GM19468 (cell line): Measurements from ENCODE around the gene NPIPA5.
"Not testable (repeated sequence)": the region's sequence is repeated elsewhere in the genome, so short reads cannot be mapped to it uniquely, and the experiment has no call there.

Experiments
- ATAC-seq: cut with Tn5 transposase; IDR thresholded peaks from one replicate; pipeline ENCODE4 v1.9.1; 2021; ENCODE audit warnings: mild to moderate bottlenecking, moderate library complexity, moderate number of reproducible peaks; ENCODE audit not compliant: unreplicated experiment; ENCODE audit errors: extremely low read depth

Gene NPIPA5

DNA sequence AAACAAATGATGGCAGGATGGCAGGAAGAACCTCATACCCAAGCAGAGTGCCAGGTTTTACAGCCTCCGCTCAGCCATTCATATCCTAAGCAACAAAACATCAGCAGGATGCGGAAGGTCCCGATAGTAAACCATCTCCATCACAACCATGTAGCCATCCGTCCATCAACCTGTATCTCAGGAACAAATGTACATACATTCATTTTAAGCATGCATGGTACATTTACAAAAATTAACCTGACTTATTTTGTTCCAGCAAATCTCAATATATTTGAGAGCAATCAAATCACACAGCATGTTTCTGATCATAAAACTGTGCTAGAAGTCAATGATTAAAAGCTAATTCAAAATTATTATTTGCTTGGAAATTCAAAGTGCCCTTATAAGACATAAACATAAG is at the start of gene NPIPA5:
Gene NPIPA5 (minus strand): TSS at position 101 of the 400 bp plus-strand sequence. CDS start 0 bp downstream, at position 101.
- ATAC-seq, result not testable (repeated sequence)

DNA sequence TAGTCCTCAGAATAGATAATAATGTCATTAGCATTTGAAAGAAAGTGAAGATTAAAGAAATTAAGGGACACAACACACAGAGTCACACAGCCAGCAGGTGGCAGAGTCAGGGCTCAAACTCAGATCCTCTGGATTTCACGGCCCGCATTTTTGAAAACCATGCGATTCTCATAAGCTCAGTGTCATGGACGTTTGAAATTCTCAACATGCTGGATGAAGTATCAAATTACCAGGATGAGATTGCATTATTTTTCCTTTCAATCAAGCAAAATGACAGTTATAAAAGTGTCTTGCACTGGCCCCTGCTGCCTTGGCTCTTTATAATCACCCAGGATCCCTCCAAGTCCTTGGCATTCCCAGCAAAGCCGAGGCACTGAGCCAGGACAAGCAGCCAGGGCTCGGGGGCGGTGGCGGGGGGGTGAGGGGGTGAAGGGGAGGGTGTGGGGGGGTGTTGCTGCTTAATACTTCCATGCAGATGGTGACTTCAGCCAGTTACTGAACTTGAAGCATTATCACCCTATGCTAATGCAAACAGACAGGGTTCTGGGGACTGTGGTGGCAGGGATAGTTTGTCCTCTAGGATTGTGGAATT is 49.6 kb upstream of the NPIPA5 start:
- no peak for ATAC-seq

DNA sequence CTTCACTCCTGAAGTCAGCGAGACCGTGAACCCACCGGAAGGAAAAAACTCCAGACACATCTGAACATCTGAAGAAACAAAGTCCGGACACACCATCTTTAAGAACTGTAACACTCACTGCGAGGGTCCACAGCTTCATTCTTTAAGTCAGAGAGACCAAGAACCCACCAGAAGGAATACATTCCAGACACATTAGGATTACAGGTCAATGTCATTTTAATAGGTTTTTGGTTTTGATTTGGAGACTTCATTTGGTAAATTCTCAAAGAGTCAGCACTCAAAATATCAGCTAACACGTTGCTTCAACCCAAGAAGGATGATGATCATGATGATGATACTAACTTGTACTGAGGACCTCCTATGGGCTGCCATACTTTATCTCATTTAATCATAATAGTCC is 48.7 kb upstream of the NPIPA5 start:
- no peak for ATAC-seq

DNA sequence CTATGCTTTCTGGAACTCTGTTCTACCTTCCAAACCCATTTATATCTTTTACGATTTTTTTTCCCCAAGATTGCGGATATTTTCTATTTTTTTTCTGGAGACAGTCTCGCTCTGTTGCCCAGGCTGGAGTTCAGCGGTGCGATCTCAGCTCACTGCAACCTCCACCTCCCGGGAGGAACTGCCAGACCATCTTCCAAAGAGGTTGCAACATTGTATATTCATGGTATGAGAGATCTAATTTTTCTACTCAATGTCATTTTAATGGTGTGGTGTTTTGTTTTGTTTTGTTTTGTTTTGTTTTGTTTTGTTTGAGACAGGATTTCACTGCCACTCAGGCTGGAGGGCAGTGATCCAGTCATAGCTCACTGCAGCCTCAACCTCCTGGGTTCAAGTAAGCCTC is 47.8 kb upstream of the NPIPA5 start:
- no peak for ATAC-seq

DNA sequence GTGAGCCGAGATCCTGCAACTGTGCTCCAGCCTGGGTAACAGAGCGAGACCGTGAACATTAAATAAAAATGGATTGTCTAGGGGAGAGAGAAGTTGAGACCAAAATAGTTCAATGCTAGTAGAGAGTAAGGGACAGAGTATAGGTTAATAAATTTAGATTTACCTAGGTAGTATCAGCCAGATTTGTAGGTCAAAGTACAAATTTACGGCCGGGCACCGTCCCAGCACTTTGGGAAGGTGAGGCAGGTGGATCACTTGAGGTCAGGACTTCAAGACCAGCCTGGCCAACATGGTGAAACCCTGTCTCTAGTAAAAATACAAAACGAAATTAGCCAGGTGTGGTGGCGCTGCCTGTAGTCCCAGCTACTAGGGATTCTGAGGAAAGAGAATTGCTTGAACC is 44.1 kb upstream of the NPIPA5 start:
- no peak for ATAC-seq

DNA sequence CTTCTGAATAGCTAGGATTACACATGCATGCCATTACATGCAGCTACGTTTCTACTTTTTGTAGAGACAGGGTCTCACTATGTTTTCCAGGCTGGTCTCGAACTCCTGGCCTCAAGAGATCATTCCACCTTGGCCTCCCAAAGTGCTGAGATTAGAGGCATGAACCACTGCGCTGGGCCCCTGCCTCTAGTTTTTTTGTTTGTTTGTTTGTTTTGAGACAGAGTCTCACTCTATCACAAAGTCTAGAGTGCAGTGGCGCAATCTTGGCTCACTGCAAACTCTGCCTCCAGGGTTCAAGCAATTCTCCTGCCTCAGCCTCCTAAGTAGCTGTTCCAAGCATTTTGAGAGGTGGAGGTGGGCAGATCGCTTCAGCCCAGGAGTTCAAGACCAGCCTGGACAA is 43.6 kb upstream of the NPIPA5 start:
- ATAC-seq, result not testable (repeated sequence)

DNA sequence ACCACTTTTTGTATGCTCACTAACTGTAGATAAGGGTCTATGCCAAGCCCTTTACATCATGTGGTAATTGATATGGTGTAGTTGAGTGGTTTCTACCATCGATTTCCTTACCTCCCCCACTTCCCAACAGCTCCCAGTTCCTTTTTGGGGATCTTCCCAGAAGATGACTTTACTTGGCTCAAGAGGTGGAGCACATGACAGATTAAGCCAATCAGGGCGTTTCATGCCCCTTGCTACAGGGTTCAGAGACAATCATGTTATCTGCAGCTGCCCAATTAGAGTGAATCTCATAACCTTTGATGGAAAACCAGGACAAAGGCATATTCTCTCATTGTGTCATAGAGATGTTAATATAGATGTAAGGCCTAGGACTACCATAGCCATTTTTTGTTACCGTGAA is 40.1 kb upstream of the NPIPA5 start:
- no peak for ATAC-seq

DNA sequence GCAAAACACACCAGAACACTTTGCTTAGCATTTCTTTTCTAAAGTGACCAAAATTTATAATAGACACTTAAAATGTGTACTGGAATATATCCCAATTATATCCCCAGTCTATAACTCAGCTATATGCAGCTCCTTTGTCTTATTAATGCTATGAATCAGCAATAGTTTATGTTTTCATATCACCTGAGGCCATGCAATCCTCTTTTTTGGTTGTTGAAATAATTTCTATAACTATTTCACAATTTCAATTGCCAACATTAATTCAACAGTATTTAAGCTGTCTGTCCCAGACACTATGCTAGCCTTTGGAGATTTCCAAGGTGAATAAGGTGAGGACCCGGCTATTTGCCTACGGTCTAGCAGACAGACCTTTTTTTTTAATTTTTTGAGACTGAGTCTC is 39.1 kb upstream of the NPIPA5 start:
- ATAC-seq, result no peak

DNA sequence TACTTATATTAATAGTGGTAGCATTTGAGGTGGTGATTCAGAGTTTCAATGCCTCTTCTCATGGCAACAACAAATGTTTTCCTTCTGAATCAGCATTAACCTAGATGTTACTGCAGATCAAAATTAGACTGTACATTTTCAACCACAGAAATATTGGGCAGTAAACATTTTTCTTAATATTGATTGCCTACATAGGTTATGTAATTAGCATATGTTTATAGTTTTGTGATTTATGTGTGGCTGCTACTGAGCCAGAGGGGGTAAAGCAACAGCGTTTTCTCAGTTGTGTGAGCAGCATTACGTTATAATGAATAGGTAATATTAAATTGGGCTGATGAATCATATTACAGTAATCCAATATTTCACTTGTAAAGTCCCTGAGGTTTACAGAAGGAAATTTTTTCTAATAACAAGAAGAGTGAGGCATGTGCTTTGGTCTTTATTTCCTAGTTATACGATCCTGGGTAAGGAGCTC is 37.5 kb upstream of the NPIPA5 start:
- no peak for ATAC-seq

DNA sequence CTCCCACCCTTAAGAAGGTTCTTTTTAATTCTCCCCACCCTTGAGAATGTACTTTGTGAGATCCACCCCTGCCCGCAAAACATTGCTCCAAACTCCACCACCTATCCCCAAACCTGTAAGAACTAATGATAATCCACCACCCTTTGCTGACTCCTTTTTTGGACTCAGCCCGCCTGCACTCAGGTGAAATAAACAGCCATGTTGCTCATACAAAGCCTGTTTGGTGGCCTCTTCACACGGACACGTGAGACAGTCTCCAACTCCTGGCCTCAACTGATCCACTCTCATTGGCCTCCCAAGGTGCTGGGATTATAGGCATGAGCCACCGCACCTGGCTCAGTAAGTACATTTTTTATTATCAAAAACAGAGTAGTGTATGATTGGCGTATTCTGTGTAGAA is 31.4 kb upstream of the NPIPA5 start:
- ATAC-seq, result not testable (repeated sequence)

DNA sequence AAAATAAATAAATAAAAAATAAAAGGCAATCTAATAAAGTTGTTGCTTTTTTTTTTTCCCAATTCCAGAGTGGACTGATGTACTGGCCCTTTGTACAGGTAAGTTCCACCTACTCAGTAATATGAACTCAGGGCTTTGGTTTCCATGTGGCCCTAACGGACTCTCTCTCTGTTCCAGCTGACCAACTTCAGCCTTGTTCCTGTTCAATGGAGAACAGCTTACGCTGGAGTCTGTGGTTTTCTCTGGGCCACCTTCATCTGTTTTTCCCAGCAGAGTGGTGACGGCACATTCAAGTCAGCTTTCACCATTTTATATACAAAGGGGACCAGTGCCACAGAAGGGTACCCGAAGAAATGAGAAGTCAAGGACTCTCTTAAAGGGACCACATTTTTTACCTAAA is 29.7 kb upstream of the NPIPA5 start:
- not testable (repeated sequence) for ATAC-seq

DNA sequence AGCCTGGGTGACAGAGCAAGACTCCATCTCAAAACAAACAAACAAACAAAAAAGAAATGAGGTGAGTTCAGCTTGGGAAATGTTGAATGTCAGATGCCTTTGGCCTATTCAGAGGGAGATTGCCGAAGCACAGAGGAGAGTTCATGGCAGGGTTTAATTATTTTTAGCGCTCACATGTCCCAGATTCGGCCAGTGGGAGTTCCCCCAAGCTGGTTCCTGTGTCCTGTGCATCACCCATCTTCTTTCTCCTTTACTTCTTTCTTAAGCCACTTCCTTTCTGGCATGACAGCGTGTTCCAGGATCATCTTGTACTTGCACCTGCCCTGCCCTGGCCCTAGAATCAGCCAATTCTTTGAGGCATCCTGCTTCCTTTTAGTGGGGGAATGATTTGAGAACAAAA is 26.7 kb upstream of the NPIPA5 start:
- no peak for ATAC-seq

DNA sequence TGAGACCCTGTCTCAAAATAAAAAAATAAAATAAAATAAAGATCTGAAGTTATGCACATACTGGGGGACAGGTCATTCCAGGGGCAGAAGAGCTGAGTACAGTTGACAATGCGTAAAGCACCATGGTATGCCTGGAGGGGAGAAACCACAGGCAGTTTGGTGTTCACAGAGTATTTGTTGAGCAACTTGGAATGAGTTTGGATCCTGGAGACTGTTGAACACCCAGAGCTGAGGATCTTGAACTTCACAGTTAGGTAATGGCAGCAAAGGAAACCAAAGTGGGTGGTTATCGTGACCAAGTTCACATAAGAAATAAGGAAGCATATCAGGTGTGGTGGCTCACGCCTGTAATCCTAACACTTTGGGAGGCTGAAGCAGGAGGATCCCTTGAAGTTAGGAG is 26.0 kb upstream of the NPIPA5 start:
- ATAC-seq, result not testable (repeated sequence)

DNA sequence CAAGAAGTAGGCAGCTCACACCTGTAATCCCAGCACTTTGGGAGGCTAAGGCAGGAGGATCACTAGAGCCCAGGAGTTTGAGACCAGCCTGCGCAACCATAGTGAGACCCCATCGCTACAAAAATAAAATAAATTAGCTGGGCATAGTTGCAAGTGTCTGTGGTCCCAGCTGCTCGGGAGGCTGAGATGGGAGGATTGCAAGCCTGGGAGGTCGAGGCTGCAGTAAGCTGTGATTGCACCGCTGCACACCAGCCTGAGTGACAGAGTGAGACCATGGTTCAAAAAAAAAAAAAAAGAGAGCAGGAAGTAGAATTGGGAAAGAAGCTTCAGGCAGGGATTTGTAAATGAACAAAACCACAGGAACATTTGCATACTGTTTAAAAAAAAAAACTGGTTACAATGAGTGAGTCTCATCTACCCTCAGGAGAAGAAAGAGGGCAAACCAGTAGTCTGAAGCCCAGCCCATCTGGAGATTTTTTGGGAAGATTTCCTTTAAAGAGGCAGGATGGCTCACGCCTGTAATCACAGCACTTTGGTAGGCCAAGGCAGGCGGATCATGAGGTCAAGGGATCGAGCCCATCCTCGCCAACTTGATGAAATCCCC is 25.4 kb upstream of the NPIPA5 start:
- no peak for ATAC-seq

DNA sequence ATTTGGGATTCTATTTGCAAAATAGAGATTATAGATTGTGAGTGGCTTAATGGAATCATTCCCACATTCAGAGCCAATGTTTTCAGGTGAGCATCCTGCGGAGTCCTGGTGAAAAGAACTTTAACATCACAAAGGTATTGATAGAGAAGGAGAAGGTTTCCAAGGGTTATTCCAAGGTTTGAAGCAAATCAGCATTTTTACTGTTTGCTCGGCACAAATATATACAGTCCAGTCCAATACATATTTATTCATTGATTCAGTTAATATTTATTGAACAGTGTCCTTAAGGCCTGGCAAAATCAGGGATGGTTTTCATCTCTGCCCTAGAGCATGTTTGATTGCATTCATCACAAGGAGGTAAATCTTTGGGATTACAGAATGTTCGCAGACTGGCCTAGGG is 23.9 kb upstream of the NPIPA5 start:
- ATAC-seq, result no peak

DNA sequence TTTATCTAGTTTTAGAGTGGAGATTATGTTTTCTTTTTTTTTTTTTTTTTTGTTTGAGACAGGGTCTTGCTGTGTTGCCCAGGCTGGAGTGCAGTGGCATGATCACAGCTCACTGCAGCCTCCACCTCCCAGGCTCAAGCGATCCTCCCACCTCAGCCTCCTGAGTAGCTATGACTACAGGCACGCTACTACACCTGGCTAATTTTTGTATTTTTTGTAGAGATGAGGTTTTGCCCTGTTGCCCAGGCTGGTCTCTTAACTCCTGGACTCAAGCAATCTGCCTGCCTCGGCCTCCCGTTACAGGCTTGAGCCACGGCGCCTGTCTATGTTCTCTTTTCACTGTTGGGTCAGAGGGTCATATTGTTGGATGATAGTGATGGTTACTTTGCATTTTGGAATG is 22.2 kb upstream of the NPIPA5 start:
- not testable (repeated sequence) for ATAC-seq

DNA sequence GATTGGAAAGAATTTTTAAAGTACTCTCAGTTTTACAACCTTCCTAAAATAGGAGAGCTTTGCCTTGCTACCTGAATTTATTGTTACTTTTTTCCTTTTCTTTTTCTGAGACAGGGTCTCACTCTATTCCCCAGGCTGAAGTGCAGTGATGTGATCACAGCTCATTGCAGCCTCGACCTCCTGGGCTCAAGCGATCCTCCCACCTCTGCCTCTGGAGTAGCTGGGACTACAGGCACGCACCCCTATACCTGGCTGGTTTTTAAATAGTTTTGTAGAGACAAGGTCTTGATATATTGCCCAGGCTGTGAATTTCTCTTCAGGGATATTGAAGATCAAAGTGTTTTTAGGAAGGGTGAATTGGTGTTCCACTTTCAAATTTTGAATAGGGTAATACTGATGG is 21.2 kb upstream of the NPIPA5 start:
- ATAC-seq, result no peak

DNA sequence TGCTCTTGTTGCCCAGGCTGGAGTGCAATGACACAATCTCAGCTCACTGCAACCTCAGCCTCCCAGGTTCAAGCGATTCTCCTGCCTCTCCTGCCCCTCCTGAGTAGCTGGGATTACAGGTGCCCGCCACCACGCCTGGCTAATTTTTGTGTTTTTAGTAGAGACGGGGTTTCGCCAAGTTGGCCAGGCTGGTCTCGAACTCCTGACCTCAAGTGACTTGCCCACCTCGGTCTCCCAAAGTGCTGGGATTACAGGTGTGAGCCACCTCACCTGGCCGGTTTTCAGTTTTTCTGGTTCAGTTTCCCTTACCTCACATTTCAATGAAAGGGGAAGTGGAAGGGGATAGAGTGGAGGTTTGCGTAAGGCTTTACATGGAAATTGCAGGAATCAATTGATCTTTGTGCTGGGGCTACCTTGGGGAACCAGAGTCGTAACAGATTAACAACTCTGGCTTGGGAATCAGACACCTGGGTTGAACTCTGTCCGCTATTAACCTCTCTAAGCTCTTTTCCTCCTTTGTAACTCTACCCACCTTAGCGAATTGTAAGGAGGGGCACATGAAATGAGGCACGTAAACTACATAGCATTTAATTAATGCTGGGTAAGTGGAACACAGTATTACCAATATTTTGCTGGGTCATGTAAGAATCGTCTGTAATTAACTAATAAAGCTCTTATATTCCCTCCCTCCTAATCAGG is 20.7 kb upstream of the NPIPA5 start:
- no peak for ATAC-seq

DNA sequence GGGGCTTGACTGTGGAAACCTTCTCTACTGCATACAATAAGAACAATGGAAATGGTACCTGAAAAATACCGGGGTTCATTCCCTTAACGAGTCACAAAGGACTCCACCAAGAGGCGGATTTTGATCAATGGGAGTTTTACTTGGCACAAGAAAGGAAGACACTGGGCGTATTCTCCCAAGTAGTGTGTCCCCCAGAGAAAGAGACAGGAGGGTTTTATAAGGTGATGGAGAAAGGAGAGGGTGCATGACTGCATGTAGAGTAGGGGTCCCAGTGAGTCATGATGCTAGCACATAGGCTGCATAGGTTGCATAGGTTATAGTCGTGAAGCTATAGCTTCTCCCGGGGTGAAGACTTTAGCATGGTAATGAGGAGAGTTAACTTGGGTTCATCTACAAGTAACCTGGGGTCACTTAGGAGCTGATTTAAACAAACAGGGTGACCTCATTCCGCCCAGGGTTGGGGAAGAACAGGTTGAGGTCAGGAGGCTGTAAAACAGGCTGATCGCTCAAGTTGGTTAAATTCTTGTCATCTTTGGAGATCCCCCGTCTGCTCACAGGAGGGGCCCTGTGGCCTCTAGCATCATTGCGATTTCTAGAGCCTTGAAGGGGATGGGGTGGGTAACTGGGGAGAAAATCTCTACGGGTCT is 19.0 kb upstream of the NPIPA5 start:
- no peak for ATAC-seq

DNA sequence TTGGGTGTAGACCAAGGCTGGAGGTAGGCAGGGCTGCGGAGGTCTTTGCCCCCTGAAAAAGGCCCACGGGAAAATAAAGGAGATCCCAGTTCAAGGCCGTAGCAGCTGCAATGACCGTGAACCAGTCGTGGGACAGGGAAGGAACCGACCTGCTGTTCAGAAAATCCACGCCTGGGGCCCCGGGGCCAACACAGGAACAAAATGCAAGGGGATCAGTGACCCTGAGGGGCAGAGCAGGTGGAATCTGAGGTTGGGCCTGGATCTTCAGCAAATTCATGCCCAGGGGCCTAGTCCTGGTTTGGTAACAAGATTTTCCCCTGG is 18.4 kb upstream of the NPIPA5 start:
- not testable (repeated sequence) for ATAC-seq
